Naive thymus-derived CD8-positive, alpha-beta T cell (primary cell): ENCODE results near the gene TPST1. TPM values are rescaled to one million over a fixed set of nuclear protein-coding genes. Genes with fewer than 3 reads are reported as not detected.
A peak's percentile ranks its signal among the peaks of the same experiment; 100 is the strongest.
"Not testable (repeated sequence)": the region's sequence is repeated elsewhere in the genome, so short reads cannot be mapped to it uniquely, and the experiment has no call there.

Source experiments
- ATAC-seq, 2 donors: fragments of 150-1000 bp; cut with Tn5 transposase in 1 of 2; sonication (Bioruptor Pico), chemical (Tn5 transposase) in 1 of 2; 1 replicate in 1 of 2; 2 replicates in 1 of 2; pipeline ENCODE4 v1.10.0; 2021; ENCODE audit warnings: mild to moderate bottlenecking in 2 of 2, moderate library complexity in 2 of 2
- POLR2A ChIA-PET: fragments of 350-600 bp; sonication (Branson Sonifier 250); formaldehyde crosslinking; loops from one replicate; lab custom pipeline; 2021; ENCODE audit warnings: antibody characterized with exemption; lab: Charles Lee
- DNase-seq, 10 donors: peaks; one replicate each; pipeline versions ENCODE4 v3.0.0 to v3.0.0-alpha.2; 2020 to 2022
- H3K27ac Mint-ChIP-seq, 10 donors: one replicate each; pipeline ENCODE4 v1.8.0; 2020 to 2022; ENCODE audit warnings: mild to moderate bottlenecking in 10 of 10, mixed read lengths in 10 of 10, moderate library complexity in 4 of 10, inconsistent platforms in 1 of 10
- H3K27me3 Mint-ChIP-seq, 5 donors: one replicate each; pipeline ENCODE4 v1.8.0; 2021 to 2022; ENCODE audit warnings: mixed read lengths in 5 of 5
- H3K36me3 Mint-ChIP-seq, 3 donors: one replicate each; pipeline ENCODE4 v1.8.0; 2020 to 2022; ENCODE audit warnings: mixed read lengths in 3 of 3, mild to moderate bottlenecking in 2 of 3, inconsistent platforms in 1 of 3
- H3K4me1 Mint-ChIP-seq, 4 donors: one replicate each; pipeline ENCODE4 v1.8.0; 2021 to 2022; ENCODE audit warnings: mixed read lengths in 4 of 4
- H3K4me3 Mint-ChIP-seq, 10 donors: one replicate each; pipeline ENCODE4 v1.8.0; 2020 to 2022; ENCODE audit warnings: mild to moderate bottlenecking in 10 of 10, mixed read lengths in 10 of 10, moderate library complexity in 6 of 10, inconsistent platforms in 1 of 10
- H3K9me3 Mint-ChIP-seq, 9 donors: one replicate each; pipeline ENCODE4 v1.8.0; 2020 to 2022; ENCODE audit warnings: mixed read lengths in 9 of 9, mild to moderate bottlenecking in 3 of 9, inconsistent platforms in 1 of 9, moderate library complexity in 1 of 9
- polyA plus RNA-seq, 3 donors: library from polyadenylated mRNA; unstranded; fragments of 300-500 nt; fragmentation: Illumina TruSeq; gene quantifications; one replicate each; pipeline ENCODE4 v1.2.3, GENCODE V29; 2021
- total RNA-seq, 8 experiments: library from RNA in 2 of 8; stranded (reverse) in 2 of 8; gene quantifications; one replicate each; pipeline ENCODE4 v1.2.3 and lab custom pipeline; 2021 to 2026

Gene TPST1
- total and polyA plus RNA-seq, 5 experiments from 2014 or later: 5.6 to 13.2 (median 7.8) TPM

GRCh38 chr7:66175006-66175405 lies 30.1 kb upstream of the TPST1 start:
- H3K4me1 Mint-ChIP-seq, H3K27me3 Mint-ChIP-seq, H3K36me3 Mint-ChIP-seq, ATAC-seq, H3K4me3 Mint-ChIP-seq, POLR2A ChIA-PET, DNase-seq, H3K27ac Mint-ChIP-seq, H3K9me3 Mint-ChIP-seq: not testable (repeated sequence)

GRCh38 chr7:66176914-66177313 lies 28.2 kb upstream of the TPST1 start:
- ATAC-seq: no peak
- Mint-ChIP-seq H3K9me3 (peaks cover 0 to 2% (median 0%) of the 10 kb centered on the region in 9 donors), H3K4me3 (no peak overlapping the region), H3K27me3 (peaks cover 0 to 3% (median 0%) of the 10 kb centered on the region in 5 donors), H3K36me3 (no peaks in the 10 kb centered on the region), H3K4me1 (peaks cover 0 to 6% (median under 1%) of the 10 kb centered on the region in 4 donors), H3K27ac (no peak overlapping the region)
- POLR2A ChIA-PET: interaction anchor here (0.7 kb wide), 1 partner anchor 25 kb away, joined by 5 read pairs; no protein-coding TSS in a partner anchor
- no peak for DNase-seq

- Mint-ChIP-seq H3K36me3 (no peaks in the 10 kb centered on the region), H3K4me3 (no peak overlapping the region), H3K27me3 (peaks cover 0 to 3% (median 0%) of the 10 kb centered on the region in 5 donors), H3K9me3 (peaks cover 0 to 2% (median 0%) of the 10 kb centered on the region in 9 donors), H3K27ac (no peak overlapping the region), H3K4me1 (peaks cover 0 to 2% (median under 1%) of the 10 kb centered on the region in 4 donors)
- no peak for ATAC-seq
- POLR2A ChIA-PET: interaction anchor here (0.6 kb wide), 1 partner anchor 8 kb away, joined by 4 read pairs; no protein-coding TSS in a partner anchor
- DNase-seq: no peak
Observed at GRCh38 chr7:66178258-66178657, 26.9 kb upstream of the TPST1 start.

- no peaks in the 10 kb centered on the region for H3K27me3 Mint-ChIP-seq
- POLR2A ChIA-PET: no interaction called here
- H3K4me1 Mint-ChIP-seq: no peaks in the 10 kb centered on the region
- H3K27ac Mint-ChIP-seq: peak overlapping the region in 1 of 10 donors; percentile 71
- H3K9me3 Mint-ChIP-seq: peaks cover 0 to 6% (median 3%) of the 10 kb centered on the region in 9 donors
- no peak overlapping the region for H3K4me3 Mint-ChIP-seq
- peaks cover 0 to 4% (median 3%) of the 10 kb centered on the region in 3 donors for H3K36me3 Mint-ChIP-seq
- ATAC-seq (no peak), DNase-seq (no peak)
Observed at GRCh38 chr7:66181329-66181728, 23.8 kb upstream of the TPST1 start.

GRCh38 chr7:66181845-66182244 lies 23.3 kb upstream of the TPST1 start:
- Mint-ChIP-seq H3K27me3 (no peaks in the 10 kb centered on the region), H3K4me1 (no peaks in the 10 kb centered on the region), H3K4me3 (no peak overlapping the region), H3K27ac (no peak overlapping the region), H3K36me3 (peaks cover 0 to 4% (median 3%) of the 10 kb centered on the region in 3 donors), H3K9me3 (peaks cover 0 to 6% (median 3%) of the 10 kb centered on the region in 9 donors)
- DNase-seq (no peak), ATAC-seq (no peak)
- POLR2A ChIA-PET: no interaction called here

- ATAC-seq (no peak), DNase-seq (no peak)
- Mint-ChIP-seq H3K27me3 (no peaks in the 10 kb centered on the region), H3K36me3 (peaks cover 0 to 4% (median 3%) of the 10 kb centered on the region in 3 donors), H3K27ac (no peak overlapping the region), H3K4me1 (no peaks in the 10 kb centered on the region), H3K9me3 (peaks cover 0 to 6% (median 5%) of the 10 kb centered on the region in 9 donors), H3K4me3 (no peak overlapping the region)
- POLR2A ChIA-PET: no interaction called here
Observed at GRCh38 chr7:66182920-66183319, 22.2 kb upstream of the TPST1 start.

- H3K9me3 Mint-ChIP-seq: peaks cover 0 to 8% (median 3%) of the 10 kb centered on the region in 9 donors
- no peaks in the 10 kb centered on the region for H3K4me1 Mint-ChIP-seq
- POLR2A ChIA-PET: interaction anchor here (0.6 kb wide), 1 partner anchor 54 kb away, joined by 4 read pairs; no protein-coding TSS in a partner anchor
- H3K36me3 Mint-ChIP-seq: peaks cover 0 to 4% (median 3%) of the 10 kb centered on the region in 3 donors
- DNase-seq (no peak), ATAC-seq (no peak)
- peaks cover 0 to 2% (median 0%) of the 10 kb centered on the region in 5 donors for H3K27me3 Mint-ChIP-seq
- no peak overlapping the region for H3K4me3 Mint-ChIP-seq
- peak overlapping the region in 1 of 10 donors; percentile 47 for H3K27ac Mint-ChIP-seq
Observed at GRCh38 chr7:66183700-66184099, 21.4 kb upstream of the TPST1 start.

GRCh38 chr7:66185680-66186187 lies 19.4 kb upstream of the TPST1 start:
- POLR2A ChIA-PET: no interaction called here
- Mint-ChIP-seq H3K27ac (peak overlapping the region in 1 of 10 donors; percentile 29), H3K27me3 (peaks cover 0 to 2% (median 0%) of the 10 kb centered on the region in 5 donors), H3K36me3 (peaks cover 0 to 4% (median 3%) of the 10 kb centered on the region in 3 donors), H3K4me1 (no peaks in the 10 kb centered on the region), H3K9me3 (peaks cover 0 to 10% (median 3%) of the 10 kb centered on the region in 9 donors), H3K4me3 (peak overlapping the region in 1 of 10 donors; percentile 22)
- no peak for ATAC-seq
- no peak for DNase-seq

GRCh38 chr7:66186991-66187390 lies 18.1 kb upstream of the TPST1 start:
- peaks cover 0 to 4% (median 3%) of the 10 kb centered on the region in 3 donors for H3K36me3 Mint-ChIP-seq
- H3K4me1 Mint-ChIP-seq: no peaks in the 10 kb centered on the region
- H3K27ac Mint-ChIP-seq: no peak overlapping the region
- ATAC-seq (no peak), DNase-seq (no peak)
- POLR2A ChIA-PET: no interaction called here
- H3K9me3 Mint-ChIP-seq: peaks cover 0 to 10% (median 3%) of the 10 kb centered on the region in 9 donors
- H3K27me3 Mint-ChIP-seq: peaks cover 0 to 2% (median 0%) of the 10 kb centered on the region in 5 donors
- H3K4me3 Mint-ChIP-seq: no peak overlapping the region

GRCh38 chr7:66187905-66188304 lies 17.2 kb upstream of the TPST1 start:
- Mint-ChIP-seq H3K4me1 (no peaks in the 10 kb centered on the region), H3K36me3 (peaks cover 0 to 4% (median 3%) of the 10 kb centered on the region in 3 donors), H3K9me3 (peaks cover 0 to 10% (median 3%) of the 10 kb centered on the region in 9 donors), H3K27ac (no peak overlapping the region), H3K4me3 (no peak overlapping the region), H3K27me3 (peaks cover 0 to 2% (median 0%) of the 10 kb centered on the region in 5 donors)
- POLR2A ChIA-PET: no interaction called here
- DNase-seq (no peak), ATAC-seq (no peak)

GRCh38 chr7:66188645-66189044 lies 16.5 kb upstream of the TPST1 start:
- Mint-ChIP-seq H3K9me3 (peaks cover 0 to 10% (median 3%) of the 10 kb centered on the region in 9 donors), H3K36me3 (peaks cover 0 to 4% (median 3%) of the 10 kb centered on the region in 3 donors), H3K4me3 (no peak overlapping the region), H3K4me1 (peaks cover 0 to 3% (median 0%) of the 10 kb centered on the region in 4 donors), H3K27me3 (peaks cover 0 to 2% (median 0%) of the 10 kb centered on the region in 5 donors), H3K27ac (no peak overlapping the region)
- DNase-seq (no peak), ATAC-seq (no peak)
- POLR2A ChIA-PET: no interaction called here

- DNase-seq (no peak), ATAC-seq (no peak)
- no peak overlapping the region for H3K4me3 Mint-ChIP-seq
- POLR2A ChIA-PET: no interaction called here
- peaks cover 0 to 3% (median 0%) of the 10 kb centered on the region in 4 donors for H3K4me1 Mint-ChIP-seq
- no peak overlapping the region for H3K27ac Mint-ChIP-seq
- H3K36me3 Mint-ChIP-seq: peaks cover 0 to 4% (median 3%) of the 10 kb centered on the region in 3 donors
- H3K9me3 Mint-ChIP-seq: peaks cover 0 to 10% (median 3%) of the 10 kb centered on the region in 9 donors
- H3K27me3 Mint-ChIP-seq: peaks cover 0 to 2% (median 0%) of the 10 kb centered on the region in 5 donors
Observed at GRCh38 chr7:66189695-66190503, 15.2 kb upstream of the TPST1 start.

- H3K36me3 Mint-ChIP-seq: peaks cover 0 to 4% (median 3%) of the 10 kb centered on the region in 3 donors
- peak overlapping the region in 1 of 10 donors; percentile 13 for H3K27ac Mint-ChIP-seq
- peaks cover 0 to 10% (median 3%) of the 10 kb centered on the region in 9 donors for H3K9me3 Mint-ChIP-seq
- POLR2A ChIA-PET: no interaction called here
- peaks cover 0 to 2% (median 0%) of the 10 kb centered on the region in 5 donors for H3K27me3 Mint-ChIP-seq
- no peak for DNase-seq
- H3K4me3 Mint-ChIP-seq: no peak overlapping the region
- peaks cover 0 to 3% (median 0%) of the 10 kb centered on the region in 4 donors for H3K4me1 Mint-ChIP-seq
- no peak for ATAC-seq
Observed at GRCh38 chr7:66190504-66190857, 14.7 kb upstream of the TPST1 start.
